ENCODE results near the gene PFDN2. TPM values are rescaled to one million over a fixed set of nuclear protein-coding genes. Genes with fewer than 3 reads are reported as not detected.
A peak's percentile ranks its signal among the peaks of the same experiment; 100 is the strongest.

Gene PFDN2
- total RNA-seq, 5 donors from 2014 or later (not counting 1 experiment from before 2014, with no cell fraction given): 32.4 to 48.3 (median 42.1) TPM

GRCh38 chr1:161132410-161133219 is 14.8 kb upstream of the PFDN2 start, which contains the start of gene DEDD:
Gene DEDD (minus strand): TSS chr1:161132667. CDS start chr1:161124462, 8,205 bp downstream.
- no peak within 1 kb of the TSS for H3K4me3 Mint-ChIP-seq
- no peaks in the 10 kb centered on the region for H3K27me3 Mint-ChIP-seq
- DNase-seq: peak; percentile 78 to 94 (median 87)
- under 1% methylated on average over 56 of the region's 68 CpGs for WGBS (ENCODE audit: insufficient coverage)
- ChIA-PET POLR2A (interaction anchor here (0.6 to 2.5 kb wide), 12 partner anchors 12 to 112 kb away, joined by 3 to 18 read pairs (median 4); partner anchors contain the start of genes F11R (in 2 of the 2), NIT1 (in 1 of the 2), PFDN2 (in 1 of the 2) and TOMM40L (in 1 of the 2)), CTCF (interaction anchor here (0.6 to 2.0 kb wide), 12 partner anchors 11 to 93 kb away, joined by 3 to 11 read pairs (median 5); partner anchors contain the start of genes PPOX (in 2 of the 2), ARHGAP30 (in 1 of the 2), B4GALT3 (in 1 of the 2) and KLHDC9 (in 1 of the 2))
- H3K27ac Mint-ChIP-seq: peak within 1 kb of the TSS; percentile 90 to 94
- Histone ChIP-seq H3K9me3 (no peaks in the 10 kb centered on the region), H3K4me3 (ENCODE audit: control insufficient read depth in 1 of 2, extremely low read depth in 1 of 2, low read length in 1 of 2) (peak within 1 kb of the TSS; percentile 94 to 97), H3K27ac (ENCODE audit: low read length) (peak within 1 kb of the TSS; percentile 89), H3K27me3 (replicated peaks in 1 of 2; ENCODE audit: control insufficient read depth in 2 of 2, extremely low read depth in 1 of 2, insufficient read depth in 2 of 2, low read length in 1 of 2) (no peaks in the 10 kb centered on the region), H3K4me1 (ENCODE audit: control insufficient read depth in 1 of 2, extremely low read depth in 1 of 2, insufficient read depth in 2 of 2, low read length in 2 of 2) (peaks cover 34 to 38% of the 10 kb centered on the region in 2 experiments), H3K36me3 (ENCODE audit: control insufficient read depth in 2 of 2, extremely low read depth in 1 of 2, insufficient read depth in 1 of 2, low read length in 1 of 2) (peaks cover 0 to 8% of the 10 kb centered on the region in 2 donors)
- peak; percentile 94 to 96 (median 95) for ATAC-seq (replicated peaks in 1 of 4)
- H3K4me1 Mint-ChIP-seq: peaks cover 45 to 50% (median 47%) of the 10 kb centered on the region in 3 donors
- no peaks in the 10 kb centered on the region for H3K9me3 Mint-ChIP-seq
- H3K36me3 Mint-ChIP-seq: peaks cover 13% of the 10 kb centered on the region

- Mint-ChIP-seq H3K27ac (peak overlapping the region; percentile 90 to 94), H3K4me3 (no peak overlapping the region), H3K9me3 (no peaks in the 10 kb centered on the region), H3K27me3 (no peaks in the 10 kb centered on the region), H3K4me1 (peaks cover 54 to 57% (median 56%) of the 10 kb centered on the region in 3 donors), H3K36me3 (peaks cover 20% of the 10 kb centered on the region)
- POLR2A ChIA-PET: interaction anchor here (0.6 to 2.5 kb wide), 9 partner anchors 14 to 111 kb away, joined by 3 to 18 read pairs (median 4); partner anchors contain the start of genes F11R (in 2 of the 2), NIT1 (in 1 of the 2), PFDN2 (in 1 of the 2) and UFC1 (in 1 of the 2)
- ATAC-seq (replicated peaks in 1 of 4) (no peak), DNase-seq (peak in 2 of 35 experiments; percentile 10 to 51)
- Histone ChIP-seq H3K4me3 (ENCODE audit: control insufficient read depth in 1 of 2, extremely low read depth in 1 of 2, low read length in 1 of 2) (peak overlapping the region; percentile 78 to 97), H3K27ac (ENCODE audit: low read length) (peak overlapping the region; percentile 86), H3K27me3 (replicated peaks in 1 of 2; ENCODE audit: control insufficient read depth in 2 of 2, extremely low read depth in 1 of 2, insufficient read depth in 2 of 2, low read length in 1 of 2) (no peaks in the 10 kb centered on the region), H3K36me3 (ENCODE audit: control insufficient read depth in 2 of 2, extremely low read depth in 1 of 2, insufficient read depth in 1 of 2, low read length in 1 of 2) (peaks cover 0 to 14% of the 10 kb centered on the region in 2 donors), H3K9me3 (no peaks in the 10 kb centered on the region), H3K4me1 (ENCODE audit: control insufficient read depth in 1 of 2, extremely low read depth in 1 of 2, insufficient read depth in 2 of 2, low read length in 2 of 2) (peaks cover 34 to 39% of the 10 kb centered on the region in 2 experiments)
- CTCF ChIA-PET: interaction anchor here (0.6 to 2.0 kb wide), 10 partner anchors 10 to 127 kb away, joined by 3 to 11 read pairs (median 6); partner anchors contain the start of genes PPOX (in 2 of the 2), ARHGAP30 (in 1 of the 2), KLHDC9 (in 1 of the 2) and PCP4L1 (in 1 of the 2)
- 2% methylated on average over 17 of the region's 22 CpGs for WGBS (ENCODE audit: insufficient coverage)
These were observed 13.9 kb upstream of the PFDN2 start for GRCh38 chr1:161131523-161132409.

- DNase-seq: no peak
- POLR2A ChIA-PET: interaction anchor here (0.5 to 0.8 kb wide), 3 partner anchors 17 to 22 kb away, joined by 3 to 5 read pairs (median 3); no protein-coding TSS in a partner anchor
- Mint-ChIP-seq H3K9me3 (no peaks in the 10 kb centered on the region), H3K36me3 (peaks cover 28% of the 10 kb centered on the region), H3K4me3 (no peak overlapping the region), H3K27me3 (no peaks in the 10 kb centered on the region), H3K4me1 (peaks cover 57 to 68% (median 63%) of the 10 kb centered on the region in 3 donors), H3K27ac (peak overlapping the region; percentile 90 to 94)
- CTCF ChIA-PET: interaction anchor here in 1 of 2 donors (0.6 kb wide), 1 partner anchor 586 kb away, joined by 7 read pairs; no protein-coding TSS in a partner anchor
- ATAC-seq (replicated peaks in 1 of 4): no peak
- no CpG with 5 or more reads among the region's 1 CpG for WGBS (ENCODE audit: insufficient coverage)
- H3K27ac ChIP-seq (ENCODE audit: low read length): no peak overlapping the region
- H3K4me3 ChIP-seq (ENCODE audit: control insufficient read depth in 1 of 2, extremely low read depth in 1 of 2, low read length in 1 of 2): no peak overlapping the region
- no peaks in the 10 kb centered on the region for H3K27me3 ChIP-seq (replicated peaks in 1 of 2; ENCODE audit: control insufficient read depth in 2 of 2, extremely low read depth in 1 of 2, insufficient read depth in 2 of 2, low read length in 1 of 2)
- peaks cover 34 to 39% of the 10 kb centered on the region in 2 experiments for H3K4me1 ChIP-seq (ENCODE audit: control insufficient read depth in 1 of 2, extremely low read depth in 1 of 2, insufficient read depth in 2 of 2, low read length in 2 of 2)
- peaks cover 3 to 24% of the 10 kb centered on the region in 2 donors for H3K36me3 ChIP-seq (ENCODE audit: control insufficient read depth in 2 of 2, extremely low read depth in 1 of 2, insufficient read depth in 1 of 2, low read length in 1 of 2)
- no peaks in the 10 kb centered on the region for H3K9me3 ChIP-seq
These were observed 12.4 kb upstream of the PFDN2 start for GRCh38 chr1:161130266-161130665.

- Histone ChIP-seq H3K27me3 (replicated peaks in 1 of 2; ENCODE audit: control insufficient read depth in 2 of 2, extremely low read depth in 1 of 2, insufficient read depth in 2 of 2, low read length in 1 of 2) (no peaks in the 10 kb centered on the region), H3K9me3 (no peaks in the 10 kb centered on the region), H3K4me1 (ENCODE audit: control insufficient read depth in 1 of 2, extremely low read depth in 1 of 2, insufficient read depth in 2 of 2, low read length in 2 of 2) (peaks cover 33 to 34% of the 10 kb centered on the region in 2 experiments), H3K4me3 (ENCODE audit: control insufficient read depth in 1 of 2, extremely low read depth in 1 of 2, low read length in 1 of 2) (no peak overlapping the region), H3K27ac (ENCODE audit: low read length) (no peak overlapping the region), H3K36me3 (ENCODE audit: control insufficient read depth in 2 of 2, extremely low read depth in 1 of 2, insufficient read depth in 1 of 2, low read length in 1 of 2) (peaks cover 15 to 37% of the 10 kb centered on the region in 2 donors)
- Mint-ChIP-seq H3K4me3 (peak overlapping the region in 1 of 3 donors; percentile 31), H3K27me3 (no peaks in the 10 kb centered on the region), H3K36me3 (peaks cover 31% of the 10 kb centered on the region), H3K27ac (peak overlapping the region; percentile 90 to 94), H3K4me1 (peaks cover 52 to 73% (median 59%) of the 10 kb centered on the region in 3 donors), H3K9me3 (no peaks in the 10 kb centered on the region)
- DNase-seq (no peak), ATAC-seq (replicated peaks in 1 of 4) (no peak)
- ChIA-PET CTCF (interaction anchor here in 1 of 2 donors (0.8 to 1.4 kb wide), 2 partner anchors 9 to 97 kb away, joined by 4 to 5 read pairs; partner anchors contain the start of gene TOMM40L), POLR2A (no interaction called here)
- 100% methylated on average over 1 of the region's 4 CpGs for WGBS (ENCODE audit: insufficient coverage)
These were observed 11.0 kb upstream of the PFDN2 start for GRCh38 chr1:161128591-161129420.

- POLR2A ChIA-PET: interaction anchor here in 1 of 2 donors (1.0 kb wide), 1 partner anchor 26 kb away, joined by 3 read pairs; the partner anchor contains the start of gene UFC1
- H3K4me1 ChIP-seq (ENCODE audit: control insufficient read depth in 1 of 2, extremely low read depth in 1 of 2, insufficient read depth in 2 of 2, low read length in 2 of 2): peaks cover 25 to 29% of the 10 kb centered on the region in 2 experiments
- H3K27ac ChIP-seq (ENCODE audit: low read length): no peak overlapping the region
- peaks cover 38% of the 10 kb centered on the region for H3K36me3 Mint-ChIP-seq
- H3K27ac Mint-ChIP-seq: peak overlapping the region; percentile 81 to 90
- no peak for ATAC-seq (replicated peaks in 1 of 4)
- H3K9me3 Mint-ChIP-seq: no peaks in the 10 kb centered on the region
- WGBS (ENCODE audit: insufficient coverage): no CpG with 5 or more reads among the region's 2 CpGs
- no peaks in the 10 kb centered on the region for H3K27me3 Mint-ChIP-seq
- H3K27me3 ChIP-seq (replicated peaks in 1 of 2; ENCODE audit: control insufficient read depth in 2 of 2, extremely low read depth in 1 of 2, insufficient read depth in 2 of 2, low read length in 1 of 2): no peaks in the 10 kb centered on the region
- H3K4me3 Mint-ChIP-seq: peak overlapping the region in 1 of 3 donors; percentile 31
- CTCF ChIA-PET: interaction anchor here (0.5 to 1.4 kb wide), 4 partner anchors 11 to 767 kb away, joined by 3 to 5 read pairs (median 4); no protein-coding TSS in a partner anchor
- DNase-seq: no peak
- H3K36me3 ChIP-seq (ENCODE audit: control insufficient read depth in 2 of 2, extremely low read depth in 1 of 2, insufficient read depth in 1 of 2, low read length in 1 of 2): peaks cover 16 to 46% of the 10 kb centered on the region in 2 donors
- peaks cover 54 to 73% (median 60%) of the 10 kb centered on the region in 3 donors for H3K4me1 Mint-ChIP-seq
- no peak overlapping the region for H3K4me3 ChIP-seq (ENCODE audit: control insufficient read depth in 1 of 2, extremely low read depth in 1 of 2, low read length in 1 of 2)
- H3K9me3 ChIP-seq: no peaks in the 10 kb centered on the region
These were observed 9.8 kb upstream of the PFDN2 start for GRCh38 chr1:161127649-161128048.

All from T-cell (primary cell).